Upper lobe of left lung (tissue), 6 donors: ENCODE measurements around the gene C13orf46. TPM values are rescaled to one million over a fixed set of nuclear protein-coding genes. Genes with fewer than 3 reads are reported as not detected.

ENCODE experiments used
- ATAC-seq, 2 donors: fragments of 200-7000 bp; cut with Tn5 transposase; one replicate each; pipeline ENCODE4 v1.9.1; 2022; ENCODE audit warnings: mild to moderate bottlenecking in 2 of 2, moderate library complexity in 2 of 2; ENCODE audit not compliant: low FRiP score in 2 of 2
- DNase-seq, 2 donors: peaks; one replicate each; pipeline ENCODE4 v3.0.0-alpha.2; 2019 to 2020
- H3K27ac ChIP-seq, 4 donors: fragments of 200-600 bp; sonication (generic); one replicate each; pipeline ENCODE4 v1.5.1; 2016 to 2019
- H3K27me3 ChIP-seq, 4 donors: fragments of 200-600 bp; sonication (generic); one replicate each; pipeline ENCODE4 v1.5.1; 2017 to 2019
- H3K36me3 ChIP-seq, 4 donors: fragments of 200-600 bp; sonication (generic); one replicate each; pipeline ENCODE4 v1.5.1; 2016 to 2019
- H3K4me1 ChIP-seq, 4 donors: fragments of 200-600 bp; sonication (generic); one replicate each; pipeline ENCODE4 v1.5.1; 2018 to 2019
- H3K4me3 ChIP-seq, 4 donors: fragments of 200-600 bp; sonication (generic); one replicate each; pipeline ENCODE4 v1.5.1; 2017 to 2019; ENCODE audit warnings: mild to moderate bottlenecking in 2 of 4, moderate library complexity in 1 of 4
- H3K9me3 ChIP-seq, 4 donors: fragments of 200-600 bp; sonication (generic); one replicate each; pipeline ENCODE4 v1.5.1; 2018 to 2019
- EP300 ChIP-seq, 4 donors: sonication (generic); formaldehyde crosslinking; IDR thresholded peaks; one replicate each; pipeline ENCODE4 v1.5.1; 2017; ENCODE audit warnings: antibody characterized with exemption in 4 of 4, control low read depth in 2 of 4
- POLR2A ChIP-seq, 4 donors: fragments of 450-650 bp; IDR thresholded peaks; one replicate each; pipeline ENCODE4 v1.5.1; 2016 to 2017; ENCODE audit warnings: antibody characterized with exemption in 4 of 4, mild to moderate bottlenecking in 2 of 4
- POLR2AphosphoS5 ChIP-seq, 2 donors: sonication (generic); formaldehyde crosslinking; IDR thresholded peaks; one replicate each; pipeline ENCODE4 v1.5.1; 2017; ENCODE audit warnings: antibody characterized with exemption in 2 of 2
- WGBS, 2 donors: methylation state at CpG; one replicate each; pipeline ENCODE4 v1.1.5; 2017 to 2018; 5-methylcytosine and 5-hydroxymethylcytosine counted together
- total RNA-seq, 6 donors: library from RNA; depleted of rRNA in 4 of 6; stranded (reverse); fragments of >200 nt in 4 of 6; gene quantifications; one replicate each; pipeline versions ENCODE4 v1.1.0 to v1.2.1, GENCODE V29; 2016 to 2021
- TF ChIP-seq, protein P1 (sequence below), 6 experiments: fragments of 450-650 bp in 4 of 6; fragments of 200-600 bp in 2 of 6; sonication (generic) in 2 of 6; IDR thresholded peaks; one replicate each; pipeline ENCODE4 v1.5.1; 2016 to 2019; ENCODE audit warnings: antibody characterized with exemption in 6 of 6
- donor health status: DM: no; HTN: no; CAD: no; lungs with moderate emphysema.
- donor health status: DM: no; HTN: yes; CAD: no; lungs with severe emphysema.

Gene C13orf46
- total RNA-seq, 6 donors from 2014 or later: 5.5 to 44.0 (median 14.7) TPM

DNA sequence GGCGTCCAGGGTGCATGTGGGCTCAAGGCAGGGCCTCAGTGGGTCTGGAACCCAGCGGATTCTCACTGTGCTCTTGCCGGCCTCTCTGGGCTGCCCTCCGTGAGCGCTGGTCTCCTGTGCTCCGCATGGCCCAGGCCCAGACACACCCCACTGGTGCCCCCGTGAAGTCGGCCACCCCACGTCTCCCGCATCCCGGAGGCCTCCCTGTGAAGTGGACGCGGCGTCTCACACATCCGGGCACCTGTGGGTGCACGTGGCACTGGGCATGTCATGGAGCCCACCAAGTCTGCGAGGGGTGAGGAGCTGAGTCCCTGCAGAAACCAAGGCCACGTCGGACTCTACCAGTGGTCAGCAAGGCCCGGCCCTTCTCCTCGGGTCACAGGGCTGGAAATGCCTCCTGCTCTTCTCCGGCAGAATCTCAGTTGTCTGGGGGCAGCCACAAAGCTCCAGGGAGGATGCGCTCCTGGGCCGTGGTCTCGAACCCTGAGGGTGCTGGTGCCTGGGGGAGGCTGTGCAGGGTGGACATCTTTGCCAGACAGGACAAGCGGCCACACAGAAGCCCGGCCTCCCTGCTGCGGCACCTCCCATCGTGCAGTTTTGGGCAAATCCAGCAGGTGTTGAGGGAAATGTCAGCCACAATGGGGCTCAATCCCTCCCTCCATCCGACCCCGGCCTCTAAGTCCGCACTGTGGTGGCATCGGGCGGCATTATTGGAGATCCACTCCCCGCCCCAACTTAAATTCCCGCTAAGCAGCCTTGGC, 2.2 kb downstream of the C13orf46 start:
- DNase-seq (peak in 1 of 2 donors; percentile 79), ATAC-seq (no peak)
- Histone ChIP-seq H3K27ac (peak overlapping the region; percentile 72 to 88 (median 82)), H3K36me3 (peaks cover 2 to 24% (median 11%) of the 10 kb centered on the region in 4 donors), H3K9me3 (no peaks in the 10 kb centered on the region), H3K4me1 (peaks cover 2 to 15% (median 5%) of the 10 kb centered on the region in 4 donors), H3K27me3 (no peaks in the 10 kb centered on the region), H3K4me3 (no peak overlapping the region)
- TF ChIP-seq EP300 (IDR thresholded peaks at IDR 0.05) (no peak), POLR2A (IDR thresholded peaks at IDR 0.05) (no peak), POLR2AphosphoS5 (IDR thresholded peaks at IDR 0.05) (no peak)
- TF ChIP-seq, protein P1, sequence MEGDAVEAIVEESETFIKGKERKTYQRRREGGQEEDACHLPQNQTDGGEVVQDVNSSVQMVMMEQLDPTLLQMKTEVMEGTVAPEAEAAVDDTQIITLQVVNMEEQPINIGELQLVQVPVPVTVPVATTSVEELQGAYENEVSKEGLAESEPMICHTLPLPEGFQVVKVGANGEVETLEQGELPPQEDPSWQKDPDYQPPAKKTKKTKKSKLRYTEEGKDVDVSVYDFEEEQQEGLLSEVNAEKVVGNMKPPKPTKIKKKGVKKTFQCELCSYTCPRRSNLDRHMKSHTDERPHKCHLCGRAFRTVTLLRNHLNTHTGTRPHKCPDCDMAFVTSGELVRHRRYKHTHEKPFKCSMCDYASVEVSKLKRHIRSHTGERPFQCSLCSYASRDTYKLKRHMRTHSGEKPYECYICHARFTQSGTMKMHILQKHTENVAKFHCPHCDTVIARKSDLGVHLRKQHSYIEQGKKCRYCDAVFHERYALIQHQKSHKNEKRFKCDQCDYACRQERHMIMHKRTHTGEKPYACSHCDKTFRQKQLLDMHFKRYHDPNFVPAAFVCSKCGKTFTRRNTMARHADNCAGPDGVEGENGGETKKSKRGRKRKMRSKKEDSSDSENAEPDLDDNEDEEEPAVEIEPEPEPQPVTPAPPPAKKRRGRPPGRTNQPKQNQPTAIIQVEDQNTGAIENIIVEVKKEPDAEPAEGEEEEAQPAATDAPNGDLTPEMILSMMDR (IDR thresholded peaks at IDR 0.05): no peak
- 90 to 94% methylated on average over 25 to 36 of the region's 36 CpGs for WGBS, 2 donors

DNA sequence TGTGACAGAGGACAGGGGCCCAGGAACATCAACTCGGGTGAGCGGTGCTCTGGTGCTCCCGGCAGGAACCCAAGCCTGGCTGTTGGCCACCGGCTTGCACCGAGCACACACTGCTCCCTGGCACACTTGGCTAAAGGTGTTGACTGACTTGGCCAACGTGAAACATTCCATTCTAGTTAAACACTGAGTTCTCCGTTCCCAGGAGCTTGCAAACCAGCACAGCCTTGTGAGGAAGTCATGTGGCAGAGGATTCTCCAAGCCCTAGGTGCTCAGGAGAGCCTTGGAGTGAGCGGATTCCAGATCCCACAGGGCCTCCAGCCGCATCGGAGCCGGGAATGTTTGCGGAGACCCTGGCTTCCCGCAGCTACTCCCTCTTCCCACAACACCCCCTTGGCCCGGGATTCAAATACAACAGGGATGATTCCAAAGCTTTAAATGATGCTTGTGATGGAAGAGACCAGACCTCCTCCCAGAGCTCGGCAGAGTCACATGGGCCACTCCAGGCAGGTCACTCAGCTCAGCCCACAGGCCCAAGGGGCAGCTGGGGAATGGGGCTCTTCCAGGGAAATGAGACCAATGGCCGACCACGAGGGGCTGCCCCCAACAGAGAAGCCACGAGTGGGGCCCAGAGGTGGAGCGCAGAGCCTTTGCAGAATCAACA, 2.9 kb downstream of the C13orf46 start:
- H3K9me3 ChIP-seq: no peaks in the 10 kb centered on the region
- H3K4me3 ChIP-seq: peak overlapping the region in 1 of 4 donors; percentile 9
- TF ChIP-seq POLR2A (IDR thresholded peaks at IDR 0.05) (peak in 1 of 4 donors; percentile 34), EP300 (IDR thresholded peaks at IDR 0.05) (peak in 1 of 4 donors; percentile 69), POLR2AphosphoS5 (IDR thresholded peaks at IDR 0.05) (peak; percentile 36 to 44)
- TF ChIP-seq, protein P1 (IDR thresholded peaks at IDR 0.05): no peak
- H3K4me1 ChIP-seq: peaks cover 0 to 12% (median 5%) of the 10 kb centered on the region in 4 donors
- DNase-seq (peak; percentile 81 to 85), ATAC-seq (peak; percentile 53 to 89)
- 69 to 70% methylated on average over 19 of the region's 19 CpGs for WGBS, 2 donors
- H3K36me3 ChIP-seq: peaks cover 2 to 24% (median 11%) of the 10 kb centered on the region in 4 donors
- no peaks in the 10 kb centered on the region for H3K27me3 ChIP-seq
- peak overlapping the region; percentile 72 to 88 (median 82) for H3K27ac ChIP-seq

DNA sequence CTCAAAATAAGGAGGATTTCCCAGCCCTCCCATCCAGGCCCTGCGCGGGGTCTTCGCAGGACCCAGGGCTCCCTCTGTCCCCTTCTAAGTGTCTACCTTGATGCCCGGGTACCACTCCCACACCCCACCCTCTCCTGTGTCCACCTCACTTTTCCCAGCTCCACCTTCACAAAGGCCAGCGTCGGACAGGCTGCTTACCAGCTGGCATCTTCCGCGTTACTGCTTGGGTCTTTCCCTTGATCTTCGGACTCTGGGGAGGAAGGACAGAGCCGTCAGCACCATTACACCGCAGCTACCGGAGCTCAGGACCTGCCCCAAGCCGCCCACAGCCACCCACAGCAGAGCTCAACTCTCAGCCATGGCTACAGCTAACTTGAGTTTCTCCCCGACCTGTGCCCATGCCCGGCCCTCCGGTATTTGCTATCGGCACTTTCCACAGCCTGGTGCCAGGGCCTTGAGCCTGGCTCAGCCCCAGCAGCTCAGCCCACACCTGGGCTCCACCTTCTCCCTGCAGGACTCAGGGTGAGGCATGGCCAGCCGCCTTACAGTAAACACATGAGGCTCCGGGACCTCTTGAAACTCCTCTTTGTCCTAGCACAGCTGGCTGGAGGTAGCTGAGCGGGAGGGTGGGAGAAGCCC, 3.8 kb downstream of the C13orf46 start:
- Histone ChIP-seq H3K4me3 (peak overlapping the region in 3 of 4 donors; percentile 9 to 35 (median 27)), H3K4me1 (peaks cover 0 to 12% (median 5%) of the 10 kb centered on the region in 4 donors), H3K36me3 (peaks cover 0 to 16% (median 7%) of the 10 kb centered on the region in 4 donors), H3K9me3 (no peaks in the 10 kb centered on the region), H3K27me3 (no peaks in the 10 kb centered on the region), H3K27ac (peak overlapping the region; percentile 72 to 88 (median 82))
- DNase-seq (peak; percentile 84 to 91), ATAC-seq (peak; percentile 36 to 90)
- TF ChIP-seq, protein P1 (IDR thresholded peaks at IDR 0.05): no peak
- TF ChIP-seq POLR2A (IDR thresholded peaks at IDR 0.05) (peak in 2 of 4 donors; percentile 32 to 67), POLR2AphosphoS5 (IDR thresholded peaks at IDR 0.05) (no peak), EP300 (IDR thresholded peaks at IDR 0.05) (no peak)
- WGBS, 2 donors: 73 to 84% methylated on average over 20 of the region's 20 CpGs

DNA sequence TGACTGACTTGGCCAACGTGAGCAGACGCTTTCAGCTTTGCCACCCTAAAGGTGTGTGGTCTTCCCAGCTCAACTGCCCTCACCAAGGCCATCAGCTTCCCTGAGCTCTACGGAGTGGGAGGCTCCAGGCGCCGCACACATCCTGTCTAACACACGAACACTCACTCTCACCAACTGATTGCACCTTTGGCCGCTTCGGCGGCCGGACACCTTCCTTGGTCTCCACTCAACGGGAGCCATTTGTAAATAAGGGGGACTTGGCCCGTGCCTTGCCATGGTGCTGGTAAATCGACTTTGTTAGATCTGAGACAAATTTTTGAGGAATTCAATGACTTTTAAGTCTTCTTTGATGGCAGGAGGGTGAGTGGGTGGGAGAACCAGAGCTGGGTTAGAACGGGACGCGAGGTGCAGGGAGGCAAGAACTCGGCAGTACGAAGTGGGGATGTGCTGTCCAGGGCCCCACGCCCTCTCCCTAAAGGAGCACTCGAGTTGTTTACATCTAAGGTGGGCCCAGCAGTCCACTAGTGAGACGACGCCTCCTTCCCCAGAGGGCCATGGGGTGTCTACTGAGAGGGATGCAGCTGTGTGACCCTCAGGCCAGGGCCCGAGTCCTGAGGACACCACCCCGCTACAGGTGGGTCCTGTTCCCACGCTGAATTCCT, 4.4 kb downstream of the C13orf46 start:
- DNase-seq (peak in 1 of 2 donors; percentile 59), ATAC-seq (no peak)
- Histone ChIP-seq H3K9me3 (no peaks in the 10 kb centered on the region), H3K36me3 (peaks cover 0 to 10% (median under 1%) of the 10 kb centered on the region in 4 donors), H3K27me3 (no peaks in the 10 kb centered on the region), H3K4me1 (peaks cover 0 to 12% (median 5%) of the 10 kb centered on the region in 4 donors), H3K4me3 (peak overlapping the region in 3 of 4 donors; percentile 9 to 35 (median 27)), H3K27ac (peak overlapping the region; percentile 72 to 88 (median 82))
- TF ChIP-seq, protein P1 (IDR thresholded peaks at IDR 0.05): no peak
- TF ChIP-seq EP300 (IDR thresholded peaks at IDR 0.05): no peak
- WGBS, 2 donors: 93 to 95% methylated on average over 25 of the region's 25 CpGs
